Pancreas (tissue), 10 donors: Measurements from ENCODE around the gene FKBP10. TPM values are rescaled to one million over a fixed set of nuclear protein-coding genes. Genes with fewer than 3 reads are reported as not detected.

ENCODE experiments used
- ATAC-seq, 4 donors: fragments of 200-7000 bp; cut with Tn5 transposase; one replicate each; pipeline versions ENCODE4 v1.8.0 to v1.9.1; 2020; ENCODE audit warnings: mild to moderate bottlenecking in 4 of 4, moderate library complexity in 4 of 4
- DNase-seq, 6 donors: peaks; one replicate each; pipeline ENCODE4 v3.0.0-alpha.2; 2020
- FAIRE-seq: peaks from 2 replicates; lab custom pipeline; 2012; peaks lifted over from hg19 to GRCh38; lab: Jason Lieb, UNC
- H3K27ac ChIP-seq, 4 donors: fragments of 200-600 bp; sonication (generic); 1 replicate in 3 of 4; 2 replicates in 1 of 4; pipeline versions ENCODE4 v1.5.0 to v1.8.0; 2020
- H3K27me3 ChIP-seq, 4 donors: fragments of 200-600 bp; one replicate each; pipeline ENCODE4 v1.8.0; 2021
- H3K36me3 ChIP-seq, 3 donors: fragments of 200-600 bp; sonication (generic) in 1 of 3; one replicate each; pipeline versions ENCODE4 v1.5.0 to v1.8.0; 2020 to 2021
- H3K4me1 ChIP-seq, 3 donors: fragments of 200-600 bp; one replicate each; pipeline ENCODE4 v1.8.0; 2021
- H3K4me3 ChIP-seq, 4 donors: fragments of 200-600 bp; sonication (generic) in 2 of 4; one replicate each; pipeline versions ENCODE4 v1.5.0 to v1.8.0; 2020 to 2021
- H3K9me3 ChIP-seq, 4 donors: fragments of 200-600 bp; one replicate each; pipeline ENCODE4 v1.8.0; 2021
- WGBS, 2 donors: extraction: QIAGEN DNeasy Blood & Tissue Kit; methylation state at CpG; one replicate each; pipeline ENCODE4 v1.1.7; 2013; 5-methylcytosine and 5-hydroxymethylcytosine counted together
- intact Hi-C, 3 donors: fragments of 100-400 bp; cut with DNase I; formaldehyde crosslinking; loops; one replicate each; pipeline versions ENCODE4 v1.11.1 to v1.14.2; 2022
- polyA plus RNA-seq, 2 donors: library from polyadenylated mRNA; stranded (reverse); fragments of 200-250 nt; gene quantifications; one replicate each; pipeline ENCODE4 v1.2.3, GENCODE V29; 2013
- total RNA-seq, 6 donors: library from RNA; stranded (reverse); fragmentation: NEBNext Ultra II Directional in 4 of 6; extraction: Animal tissue kit (Norgen Biotek cat#: 25700) in 4 of 6; gene quantifications; one replicate each; pipeline versions ENCODE4 v1.2.1 to v1.2.4, GENCODE V29; 2021 to 2023
- TF ChIP-seq, protein P1 (sequence below), 4 donors: fragments of 200-600 bp; sonication (generic) in 3 of 4; IDR thresholded peaks; one replicate each; pipeline versions ENCODE4 v1.5.0 to v1.8.0; 2021; ENCODE audit warnings: antibody characterized with exemption in 4 of 4
- donor health status: healthy with polysubstance abuse.
- donor health status: DM: no; HTN: no; CAD: no; lungs with moderate emphysema.
- donor health status: DM: no; HTN: no; CAD: no.
- donor health status: control.
- donor health status: control.
- donor health status: Bipolar disorder and iron deficiency.
- donor health status: DM: yes; HTN: yes; CAD: no.
- donor health status: DM: no; HTN: no; CAD: no.
- donor health status: DM: no; HTN: no; CAD: no.
- donor health status: DM: yes; HTN: yes; CAD: no.

Gene FKBP10
- total and polyA plus RNA-seq, 8 donors = 4.5 to 35.3 (median 11.7) TPM

DNA sequence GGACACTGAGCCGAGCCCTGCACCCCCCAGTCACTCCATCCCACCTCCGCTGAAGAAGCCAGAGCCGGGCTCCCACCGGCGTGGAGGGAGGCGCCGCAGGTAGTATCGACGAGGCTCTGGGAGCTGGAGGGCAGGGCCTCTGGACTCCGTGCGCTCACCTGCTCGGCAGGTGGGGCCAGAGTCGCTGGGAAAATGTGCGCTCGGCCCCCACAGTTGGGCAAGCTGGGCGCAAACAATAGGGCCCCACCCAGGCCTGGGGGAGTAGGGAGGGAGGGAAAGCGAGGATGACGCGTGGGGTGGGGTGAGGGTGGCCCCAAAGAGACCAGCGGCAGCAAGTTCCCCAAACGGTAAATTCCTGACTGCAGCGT lies 27.0 kb upstream of the FKBP10 start:
- FAIRE-seq = no peak

DNA sequence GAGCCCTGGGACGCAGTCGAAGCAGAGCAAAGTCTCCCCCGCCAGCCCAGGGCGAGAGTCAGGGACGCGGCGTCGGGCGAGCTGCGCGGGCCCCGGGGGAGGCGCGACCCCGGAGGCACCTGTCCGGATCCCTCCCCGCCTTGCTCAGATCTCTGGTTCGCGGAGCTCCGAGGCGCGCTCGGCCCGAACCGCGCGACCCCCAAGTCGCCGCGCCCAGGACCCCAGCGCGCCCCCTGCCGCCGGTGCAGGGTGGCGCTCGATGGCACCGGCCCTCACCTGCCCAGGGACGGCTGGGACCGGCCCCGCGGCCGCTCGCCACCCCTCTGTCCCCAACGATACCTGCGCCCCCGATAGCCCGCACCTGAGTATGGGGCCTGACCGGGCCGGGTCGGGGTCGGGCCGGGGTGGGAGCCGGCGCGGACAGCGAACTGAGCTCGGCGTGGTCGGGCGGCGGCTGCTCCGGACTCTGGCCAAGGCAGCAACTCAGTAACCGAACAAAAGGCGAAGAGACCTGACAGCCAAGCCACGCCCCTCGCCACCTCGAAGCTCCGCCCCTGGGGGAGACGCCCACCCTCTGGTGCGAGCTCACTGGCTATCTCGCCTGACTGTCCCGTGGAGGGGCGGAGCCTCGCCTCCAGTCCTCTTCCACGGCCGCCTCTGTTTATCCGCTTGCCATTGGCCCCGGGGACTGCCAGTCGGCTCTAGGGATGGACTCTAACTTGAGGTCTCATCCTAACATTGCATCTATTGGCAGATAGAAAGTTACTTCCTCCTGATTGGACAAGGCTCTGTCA lies 26.4 kb upstream of the FKBP10 start, which contains the start of gene JUP:
Gene JUP (minus strand): TSS at position 485 of the 794 bp plus-strand sequence. CDS start 14,857 bp downstream, outside the sequence.
- Histone ChIP-seq H3K9me3 (no peaks in the 10 kb centered on the region), H3K4me1 (peaks cover 5 to 29% (median 7%) of the 10 kb centered on the region in 3 donors), H3K27ac (peak within 1 kb of the TSS; percentile 90 to 98 (median 95)), H3K27me3 (no peaks in the 10 kb centered on the region), H3K36me3 (no peaks in the 10 kb centered on the region), H3K4me3 (peak within 1 kb of the TSS; percentile 52 to 88 (median 70))
- TF ChIP-seq, protein P1, sequence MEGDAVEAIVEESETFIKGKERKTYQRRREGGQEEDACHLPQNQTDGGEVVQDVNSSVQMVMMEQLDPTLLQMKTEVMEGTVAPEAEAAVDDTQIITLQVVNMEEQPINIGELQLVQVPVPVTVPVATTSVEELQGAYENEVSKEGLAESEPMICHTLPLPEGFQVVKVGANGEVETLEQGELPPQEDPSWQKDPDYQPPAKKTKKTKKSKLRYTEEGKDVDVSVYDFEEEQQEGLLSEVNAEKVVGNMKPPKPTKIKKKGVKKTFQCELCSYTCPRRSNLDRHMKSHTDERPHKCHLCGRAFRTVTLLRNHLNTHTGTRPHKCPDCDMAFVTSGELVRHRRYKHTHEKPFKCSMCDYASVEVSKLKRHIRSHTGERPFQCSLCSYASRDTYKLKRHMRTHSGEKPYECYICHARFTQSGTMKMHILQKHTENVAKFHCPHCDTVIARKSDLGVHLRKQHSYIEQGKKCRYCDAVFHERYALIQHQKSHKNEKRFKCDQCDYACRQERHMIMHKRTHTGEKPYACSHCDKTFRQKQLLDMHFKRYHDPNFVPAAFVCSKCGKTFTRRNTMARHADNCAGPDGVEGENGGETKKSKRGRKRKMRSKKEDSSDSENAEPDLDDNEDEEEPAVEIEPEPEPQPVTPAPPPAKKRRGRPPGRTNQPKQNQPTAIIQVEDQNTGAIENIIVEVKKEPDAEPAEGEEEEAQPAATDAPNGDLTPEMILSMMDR (IDR thresholded peaks at IDR 0.05) = peak; percentile 41 to 83 (median 75)
- FAIRE-seq = peak; percentile 94
- DNase-seq = peak; percentile 100
- intact Hi-C loops = no loop called here
- ATAC-seq = peak; percentile 91 to 95 (median 92)
- 0 to 1% methylated on average over 74 to 79 of the region's 79 CpGs for WGBS, 2 donors

More for the DNA sequence above, 27.0 kb upstream of the FKBP10 start:
- H3K4me3 ChIP-seq = peak overlapping the region; percentile 52 to 88 (median 70)
- no peaks in the 10 kb centered on the region for H3K27me3 ChIP-seq
- DNase-seq (peak; percentile 71 to 87 (median 74)), ATAC-seq (peak; percentile 40 to 52 (median 50))
- intact Hi-C loops = no loop called here
- peak overlapping the region; percentile 90 to 98 (median 95) for H3K27ac ChIP-seq
- H3K36me3 ChIP-seq = no peaks in the 10 kb centered on the region
- WGBS, 2 donors = 1% methylated on average over 17 to 22 of the region's 22 CpGs
- TF ChIP-seq, protein P1 (IDR thresholded peaks at IDR 0.05) = no peak
- peaks cover 5 to 29% (median 7%) of the 10 kb centered on the region in 3 donors for H3K4me1 ChIP-seq
- H3K9me3 ChIP-seq = no peaks in the 10 kb centered on the region

DNA sequence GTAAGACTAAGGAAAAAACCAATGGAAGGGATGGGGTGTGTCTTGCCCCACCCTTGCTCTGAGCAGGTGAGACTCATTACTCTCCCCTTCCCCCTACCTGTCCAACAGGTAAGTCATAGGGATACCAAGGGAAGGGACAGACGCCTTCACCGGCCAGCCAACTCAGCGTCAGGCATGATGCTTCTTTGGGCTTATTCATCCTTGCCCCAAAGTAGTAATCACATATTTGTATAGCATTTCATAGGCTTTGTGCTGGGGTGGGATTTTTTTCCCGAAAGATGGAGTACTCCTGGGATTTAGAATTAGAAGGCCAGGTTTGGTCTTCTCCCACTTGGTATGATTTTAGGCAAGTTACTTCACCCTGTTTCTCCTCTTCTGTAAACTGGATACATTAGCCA lies 25.8 kb upstream of the FKBP10 start:
- H3K27ac ChIP-seq = peak overlapping the region in 3 of 4 donors; percentile 16 to 78 (median 76)
- TF ChIP-seq, protein P1 (IDR thresholded peaks at IDR 0.05) = no peak
- no peaks in the 10 kb centered on the region for H3K36me3 ChIP-seq
- DNase-seq = no peak
- intact Hi-C loops = no loop called here
- no peak for FAIRE-seq
- no peaks in the 10 kb centered on the region for H3K9me3 ChIP-seq
- no peaks in the 10 kb centered on the region for H3K27me3 ChIP-seq
- H3K4me3 ChIP-seq = peak overlapping the region in 1 of 4 donors; percentile 88
- peaks cover 5 to 27% (median 7%) of the 10 kb centered on the region in 3 donors for H3K4me1 ChIP-seq
- no peak for ATAC-seq
- WGBS, 2 donors = 13 to 26% methylated on average over 4 of the region's 4 CpGs

DNA sequence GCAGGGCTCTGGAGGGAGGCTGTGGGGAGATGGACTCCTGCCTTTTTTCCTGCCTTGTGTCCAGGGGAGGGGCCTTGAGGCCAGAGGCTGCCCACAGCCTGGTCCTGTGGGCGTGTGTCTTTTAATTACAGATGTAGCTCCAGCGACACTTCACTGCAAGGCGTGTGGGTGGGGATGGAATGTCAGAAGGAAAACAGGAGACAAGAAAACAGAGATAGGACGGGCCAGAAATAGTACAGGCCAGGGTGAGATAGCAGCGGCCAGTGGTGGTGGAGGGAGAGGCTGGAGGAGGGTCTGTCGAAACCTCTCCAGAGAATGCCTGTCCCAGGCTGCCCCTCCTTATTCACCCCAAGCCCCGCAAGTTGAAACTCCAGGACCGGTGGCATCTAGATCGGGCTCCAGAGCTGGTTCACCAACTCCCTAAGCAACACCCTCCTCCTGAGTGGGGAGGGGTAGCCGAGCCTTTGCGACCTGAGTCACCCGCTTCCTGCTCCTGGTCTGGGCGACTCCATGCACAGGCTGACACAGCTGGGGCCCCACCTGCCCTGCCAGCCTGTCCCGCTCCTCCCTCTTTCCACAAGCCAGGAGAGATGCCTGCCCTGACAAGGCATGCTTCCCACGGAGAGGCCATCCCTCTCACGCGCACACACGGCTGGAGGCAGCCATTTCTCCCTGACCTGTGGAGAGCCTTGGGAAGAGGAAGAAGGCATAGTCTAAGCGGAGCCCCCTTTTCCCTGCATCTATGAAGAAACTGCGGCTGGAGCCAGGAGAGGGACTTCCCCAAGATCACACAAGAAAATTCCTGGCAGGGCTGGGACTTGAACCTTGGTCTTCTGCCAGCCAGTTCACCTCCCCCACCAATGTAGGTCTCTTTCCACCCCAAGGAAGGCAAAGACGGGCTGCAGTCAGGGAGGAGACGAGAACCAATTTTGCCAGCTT lies 19.7 kb upstream of the FKBP10 start:
- 16 to 20% methylated on average over 20 to 22 of the region's 22 CpGs for WGBS, 2 donors
- H3K27ac ChIP-seq = peak overlapping the region; percentile 22 to 81 (median 65)
- DNase-seq (peak in 5 of 6 donors; percentile 64 to 81 (median 75)), ATAC-seq (peak; percentile 86 to 91 (median 90)), FAIRE-seq (no peak)
- peaks cover 8 to 19% (median 12%) of the 10 kb centered on the region in 3 donors for H3K4me1 ChIP-seq
- no peaks in the 10 kb centered on the region for H3K9me3 ChIP-seq
- no peaks in the 10 kb centered on the region for H3K27me3 ChIP-seq
- TF ChIP-seq, protein P1 (IDR thresholded peaks at IDR 0.05) = no peak
- peak overlapping the region in 1 of 4 donors; percentile 5 for H3K4me3 ChIP-seq
- intact Hi-C loops = no loop called here
- no peaks in the 10 kb centered on the region for H3K36me3 ChIP-seq
